GM06990 (cell line): Measurements from ENCODE around the gene CLSTN1.

Experiments
- DNase-seq: peaks from one replicate; pipeline ENCODE4 v3.0.0-alpha.2; 2011; ENCODE audit not compliant: insufficient read length; ENCODE audit errors: extremely low read depth
- H3K27me3 ChIP-seq: replicated peaks from 2 replicates; pipeline ENCODE4 v1.6.0; 2011; ENCODE audit warnings: low read length; ENCODE audit not compliant: control insufficient read depth, insufficient read depth
- H3K36me3 ChIP-seq: 2 replicates; pipeline ENCODE4 v1.5.1; 2011; ENCODE audit warnings: low read length; ENCODE audit not compliant: control insufficient read depth, insufficient read depth
- H3K4me3 ChIP-seq: replicated peaks from 2 replicates; pipeline ENCODE4 v1.5.1; 2011; ENCODE audit warnings: low read depth, mild to moderate bottlenecking, control low read depth, low read length
- TF ChIP-seq, protein P1 (sequence below): IDR thresholded peaks from 2 replicates; pipeline ENCODE4 v1.5.1; 2011; ENCODE audit warnings: low read length, control low read depth, mild to moderate bottlenecking, inconsistent platforms; ENCODE audit not compliant: insufficient read depth, poor library complexity, severe bottlenecking

Gene CLSTN1

DNA sequence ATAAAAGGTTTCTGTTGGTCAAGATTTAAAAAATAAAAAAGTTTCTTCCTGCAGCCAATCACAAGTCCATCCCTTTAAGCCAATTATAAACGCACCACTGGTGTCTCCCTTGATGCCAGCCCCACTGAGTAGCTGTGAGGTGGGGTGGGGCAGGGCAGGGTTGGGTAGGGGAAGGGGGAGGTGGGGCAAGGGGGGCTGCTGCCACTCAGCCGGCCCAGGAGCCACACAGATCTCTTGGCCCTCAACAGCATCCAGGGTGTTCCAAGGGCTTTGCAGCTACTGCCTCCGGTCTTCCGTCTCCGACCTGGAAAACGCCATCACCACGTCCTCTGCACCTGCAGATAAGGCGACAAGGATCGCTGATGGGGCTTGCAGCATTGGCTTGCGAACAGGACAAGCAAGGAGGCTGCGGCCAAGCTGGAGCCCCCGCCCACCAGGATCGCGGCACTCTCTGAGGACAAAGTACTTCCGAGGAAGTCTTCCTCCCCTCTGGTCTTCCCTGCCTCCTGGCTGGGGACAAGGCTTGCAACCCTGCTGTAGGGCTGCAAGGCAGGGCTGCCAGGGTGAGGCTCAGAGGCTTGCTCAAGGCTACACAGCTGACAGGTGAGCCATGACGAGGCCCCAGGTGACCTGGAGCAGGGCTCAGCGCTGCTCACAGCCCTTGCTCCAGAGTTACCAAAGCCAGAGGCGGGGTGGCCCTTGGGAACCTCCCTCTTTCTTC lies 26.8 kb upstream of the CLSTN1 start:
- H3K4me3 ChIP-seq, result peak overlapping the region; percentile 14
- TF ChIP-seq, protein P1, sequence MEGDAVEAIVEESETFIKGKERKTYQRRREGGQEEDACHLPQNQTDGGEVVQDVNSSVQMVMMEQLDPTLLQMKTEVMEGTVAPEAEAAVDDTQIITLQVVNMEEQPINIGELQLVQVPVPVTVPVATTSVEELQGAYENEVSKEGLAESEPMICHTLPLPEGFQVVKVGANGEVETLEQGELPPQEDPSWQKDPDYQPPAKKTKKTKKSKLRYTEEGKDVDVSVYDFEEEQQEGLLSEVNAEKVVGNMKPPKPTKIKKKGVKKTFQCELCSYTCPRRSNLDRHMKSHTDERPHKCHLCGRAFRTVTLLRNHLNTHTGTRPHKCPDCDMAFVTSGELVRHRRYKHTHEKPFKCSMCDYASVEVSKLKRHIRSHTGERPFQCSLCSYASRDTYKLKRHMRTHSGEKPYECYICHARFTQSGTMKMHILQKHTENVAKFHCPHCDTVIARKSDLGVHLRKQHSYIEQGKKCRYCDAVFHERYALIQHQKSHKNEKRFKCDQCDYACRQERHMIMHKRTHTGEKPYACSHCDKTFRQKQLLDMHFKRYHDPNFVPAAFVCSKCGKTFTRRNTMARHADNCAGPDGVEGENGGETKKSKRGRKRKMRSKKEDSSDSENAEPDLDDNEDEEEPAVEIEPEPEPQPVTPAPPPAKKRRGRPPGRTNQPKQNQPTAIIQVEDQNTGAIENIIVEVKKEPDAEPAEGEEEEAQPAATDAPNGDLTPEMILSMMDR, result no peak
- peak; percentile 37 for DNase-seq
- H3K36me3 ChIP-seq, result no peaks in the 10 kb centered on the region
- no peaks in the 10 kb centered on the region for H3K27me3 ChIP-seq

DNA sequence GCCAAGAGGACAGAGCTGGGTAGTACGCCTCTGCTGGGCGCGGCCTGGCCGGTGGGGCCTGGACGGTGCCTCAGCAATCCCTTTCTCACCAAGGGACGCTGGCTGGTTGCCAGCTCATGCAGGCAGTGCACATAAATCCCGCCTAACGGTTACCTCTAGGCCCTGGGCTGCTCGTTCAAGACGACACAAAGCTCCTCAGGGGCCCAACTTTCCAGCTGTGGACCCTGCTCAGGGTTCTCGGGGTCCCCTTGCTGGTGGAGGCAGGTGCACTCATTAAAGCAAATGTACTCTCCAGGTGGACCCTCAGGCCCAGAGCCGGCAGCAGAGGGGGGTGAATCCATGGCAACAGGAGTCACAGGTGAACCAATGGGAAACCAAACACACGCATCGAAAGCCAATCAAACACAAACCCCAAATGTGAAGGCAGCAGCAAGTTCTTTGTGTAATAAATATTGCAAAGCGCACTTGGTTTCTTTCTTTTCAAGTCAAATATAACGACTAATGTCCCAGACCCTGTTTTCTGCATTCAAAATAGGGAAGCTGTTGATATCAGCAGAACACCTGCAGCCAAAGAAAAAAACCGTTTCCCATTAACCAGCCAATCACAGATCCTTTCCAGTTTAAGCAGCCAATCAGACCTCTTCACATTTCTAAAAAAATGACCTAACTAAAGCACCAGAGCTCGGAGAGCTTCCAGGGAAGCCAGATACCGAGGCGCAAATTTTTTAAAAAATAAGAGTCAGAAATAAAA lies 26.1 kb upstream of the CLSTN1 start:
- DNase-seq, result peak; percentile 44
- no peak overlapping the region; the same call in 1 of the 2 replicates for H3K4me3 ChIP-seq
- no peaks in the 10 kb centered on the region for H3K27me3 ChIP-seq
- TF ChIP-seq, protein P1, result no peak
- H3K36me3 ChIP-seq, result no peaks in the 10 kb centered on the region

DNA sequence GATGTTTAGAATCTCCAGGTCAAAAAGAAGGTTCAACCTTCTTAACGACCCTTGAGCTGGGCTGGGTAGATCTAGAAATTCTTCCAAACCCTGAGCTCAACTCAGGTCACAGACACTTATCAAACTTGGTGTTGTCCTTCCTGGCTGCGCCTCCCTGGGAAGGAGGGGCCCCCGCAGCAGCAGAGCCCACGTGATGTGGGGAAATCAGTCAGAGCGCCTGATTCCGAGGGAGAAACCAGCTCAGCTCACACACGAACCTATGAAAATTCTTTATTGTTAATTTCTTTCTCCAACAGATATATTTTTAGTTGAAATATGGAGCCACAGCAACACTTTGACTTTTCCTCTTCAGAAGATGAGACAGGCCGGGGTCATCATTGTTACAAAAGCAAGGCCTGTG lies 24.3 kb upstream of the CLSTN1 start:
- Histone ChIP-seq H3K27me3 (no peaks in the 10 kb centered on the region), H3K36me3 (no peaks in the 10 kb centered on the region), H3K4me3 (no peak overlapping the region)
- DNase-seq, result no peak
- TF ChIP-seq, protein P1, result no peak

DNA sequence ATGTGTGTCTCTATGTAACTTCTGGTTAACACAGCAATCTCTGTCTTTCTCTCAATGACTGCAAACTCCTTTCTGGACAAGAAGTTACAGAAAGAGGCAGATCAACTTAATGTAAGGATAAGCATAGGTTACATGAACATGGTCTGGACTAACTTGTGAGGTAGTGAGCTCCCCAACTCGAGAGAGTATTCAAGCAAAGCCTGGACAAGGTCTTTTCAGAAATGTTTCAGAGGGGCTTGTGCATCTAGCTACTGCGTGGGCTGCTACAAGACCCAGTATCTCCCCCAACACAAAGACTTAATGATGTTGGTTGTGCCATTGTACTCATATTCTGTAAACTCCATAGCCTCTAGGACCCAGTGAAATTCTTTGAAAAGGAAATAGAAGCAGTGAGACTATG lies 23.5 kb upstream of the CLSTN1 start:
- TF ChIP-seq, protein P1, result no peak
- H3K4me3 ChIP-seq, result no peak overlapping the region

DNA sequence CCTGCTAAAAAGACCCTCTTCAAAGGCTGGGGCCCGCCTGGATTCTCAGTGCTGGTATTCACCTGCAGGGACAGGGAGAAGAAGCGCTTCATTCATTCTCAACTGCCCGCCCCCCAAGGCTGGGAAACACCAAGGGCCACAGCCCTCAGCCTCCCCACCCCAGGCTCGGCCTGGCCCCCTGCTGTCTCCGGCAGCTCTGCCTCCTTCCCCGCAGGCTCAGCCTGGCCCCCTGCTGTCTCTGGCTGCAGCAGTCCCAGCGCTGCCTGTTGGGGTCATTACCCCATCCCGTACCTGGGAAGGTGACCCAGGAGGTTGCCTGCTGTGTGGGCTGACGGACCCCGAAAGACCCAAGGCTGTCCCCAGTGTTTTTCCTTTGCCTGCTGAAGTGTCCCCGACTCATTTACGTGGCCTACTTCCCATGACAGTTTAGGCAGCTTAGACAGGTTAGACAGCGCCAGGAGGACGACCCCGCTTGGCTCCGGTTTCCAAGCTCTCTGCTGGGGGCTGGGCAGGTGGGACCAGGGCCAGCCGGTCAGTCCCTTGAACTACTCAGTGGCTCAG lies 22.9 kb upstream of the CLSTN1 start:
- TF ChIP-seq, protein P1, result no peak
- Histone ChIP-seq H3K36me3 (no peaks in the 10 kb centered on the region), H3K27me3 (no peaks in the 10 kb centered on the region), H3K4me3 (no peak overlapping the region)
- no peak for DNase-seq

More for the DNA sequence above, 23.5 kb upstream of the CLSTN1 start:
- no peaks in the 10 kb centered on the region for H3K36me3 ChIP-seq
- no peaks in the 10 kb centered on the region for H3K27me3 ChIP-seq
- DNase-seq, result no peak
